GM10847 (cell line): Measurements from ENCODE around the gene CDC40.

Experiments
- POLR2A ChIP-seq: IDR thresholded peaks from 2 replicates; pipeline ENCODE4 v1.6.1; 2011; ENCODE audit not compliant: insufficient read length; ENCODE audit errors: extremely low read depth

The CDC40 gene

DNA sequence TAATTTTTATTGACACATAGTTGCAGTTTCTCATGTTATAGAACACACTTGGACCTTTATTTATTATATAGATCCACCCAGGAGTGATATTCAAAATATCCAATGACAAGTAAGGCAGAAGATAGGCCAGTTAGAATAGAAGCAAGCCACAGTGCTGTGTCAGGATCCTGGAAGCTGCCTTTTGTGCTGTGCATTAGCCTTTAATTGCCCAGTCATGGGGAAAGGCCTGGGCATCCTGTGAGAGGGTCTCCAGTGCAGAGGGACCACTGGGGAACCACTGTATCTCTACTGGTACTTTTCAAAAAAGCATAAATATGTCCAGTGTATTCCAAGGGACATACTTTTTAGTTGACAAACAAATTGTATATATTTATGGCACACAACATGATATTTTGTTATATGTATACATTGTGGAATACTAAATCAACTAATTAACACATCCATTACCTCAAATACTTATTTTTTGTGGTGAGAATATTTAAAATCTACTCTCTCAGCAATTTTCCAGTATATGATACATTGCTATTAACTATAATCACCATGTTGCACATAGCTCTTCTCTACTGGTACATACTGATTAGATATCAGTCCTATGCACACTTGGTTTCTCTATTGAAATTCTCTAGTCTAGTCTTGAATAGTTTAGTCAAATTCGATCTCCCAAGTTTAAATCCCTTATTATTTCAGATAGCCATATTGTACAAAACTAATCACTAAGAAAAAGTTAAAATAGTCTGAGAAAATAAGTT, 59.5 kb downstream of the CDC40 start:
- no peak for TF ChIP-seq POLR2A

DNA sequence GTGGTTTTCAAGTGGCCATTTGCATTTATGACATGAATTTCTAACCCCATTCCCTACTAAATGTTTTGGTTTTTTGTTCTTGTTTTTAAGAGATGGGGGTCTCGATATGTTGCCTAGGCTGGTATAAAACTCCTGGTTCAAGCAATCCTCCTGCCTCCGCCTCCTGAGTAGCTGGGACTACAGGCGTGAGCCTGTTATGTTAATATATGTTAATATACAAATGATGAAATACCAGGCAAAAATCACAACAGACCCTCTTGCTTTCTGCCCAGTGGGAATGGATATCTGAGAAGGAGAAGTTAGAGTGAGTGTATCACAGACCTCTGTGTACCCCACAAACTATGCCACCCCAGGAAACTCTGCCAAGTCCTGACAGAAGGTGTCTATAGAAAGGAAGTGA, 66.2 kb downstream of the CDC40 start:
- TF ChIP-seq POLR2A: no peak

DNA sequence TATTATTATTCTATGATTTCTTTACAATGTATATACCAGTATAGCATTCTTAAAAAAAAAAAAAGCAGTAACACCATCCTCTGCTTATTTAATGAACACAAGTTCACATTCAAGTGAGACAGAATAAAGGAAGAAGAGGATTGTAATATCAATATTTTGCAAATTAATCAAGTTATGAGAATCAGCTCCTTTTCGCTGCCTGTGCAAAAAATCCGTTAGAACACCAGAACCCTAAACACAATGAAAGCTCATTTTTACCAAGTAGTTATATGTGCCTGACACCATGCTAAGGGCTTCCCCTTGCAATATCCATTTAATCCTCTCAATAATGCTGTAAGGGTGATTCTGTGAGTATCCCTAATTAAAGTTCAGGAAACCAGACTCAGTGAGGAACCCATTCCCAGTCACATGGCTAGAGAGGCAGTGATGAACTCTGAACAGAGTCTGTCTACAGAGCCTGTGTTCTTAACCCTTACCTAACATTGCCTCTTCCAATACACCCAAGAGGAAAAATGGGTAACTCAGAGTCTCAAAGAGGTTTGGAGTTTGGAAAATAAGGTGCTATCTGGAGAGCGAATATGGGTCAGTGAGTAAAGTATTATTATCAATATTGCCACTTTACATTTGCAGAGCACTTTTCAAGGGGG, 66.8 kb downstream of the CDC40 start:
- TF ChIP-seq POLR2A: no peak

DNA sequence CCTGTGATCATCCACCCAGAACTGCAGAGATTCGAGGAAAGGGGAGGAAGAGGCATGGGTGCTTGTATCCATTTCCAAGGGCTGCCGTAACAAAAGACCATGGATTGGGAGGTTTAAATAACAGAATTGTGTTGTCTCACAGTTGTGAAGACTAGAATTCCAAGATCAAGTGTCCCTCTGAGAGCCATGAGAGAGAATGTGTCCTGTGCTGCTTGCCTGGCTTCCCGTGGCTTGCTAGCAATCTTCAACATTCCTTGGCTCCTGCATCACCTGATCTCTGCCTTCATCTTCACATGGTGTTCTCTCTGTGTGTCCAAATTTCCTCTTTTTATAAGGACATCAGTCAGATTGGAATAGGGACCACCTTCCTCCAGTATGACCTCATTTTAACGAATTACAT, 69.8 kb downstream of the CDC40 start:
- no peak for TF ChIP-seq POLR2A

DNA sequence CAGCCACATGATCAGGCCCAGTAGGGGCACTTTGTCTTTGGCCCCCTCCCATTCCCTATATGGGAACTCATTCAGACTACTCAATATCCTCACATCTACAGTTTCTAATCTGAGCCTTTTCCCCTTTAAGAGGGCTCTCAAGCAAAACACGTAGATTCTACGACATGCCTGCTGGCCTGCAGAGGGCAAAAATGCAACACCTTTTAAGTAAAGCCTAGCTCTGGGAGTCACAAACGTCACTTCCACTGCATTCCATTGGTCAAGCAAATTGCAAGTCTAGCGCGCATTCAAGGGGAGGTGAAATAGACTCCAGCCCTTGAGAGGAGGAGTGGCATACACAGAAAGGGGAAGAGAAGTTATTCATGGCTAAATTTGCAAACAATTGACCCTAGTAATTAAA, 70.6 kb downstream of the CDC40 start:
- TF ChIP-seq POLR2A: no peak

DNA sequence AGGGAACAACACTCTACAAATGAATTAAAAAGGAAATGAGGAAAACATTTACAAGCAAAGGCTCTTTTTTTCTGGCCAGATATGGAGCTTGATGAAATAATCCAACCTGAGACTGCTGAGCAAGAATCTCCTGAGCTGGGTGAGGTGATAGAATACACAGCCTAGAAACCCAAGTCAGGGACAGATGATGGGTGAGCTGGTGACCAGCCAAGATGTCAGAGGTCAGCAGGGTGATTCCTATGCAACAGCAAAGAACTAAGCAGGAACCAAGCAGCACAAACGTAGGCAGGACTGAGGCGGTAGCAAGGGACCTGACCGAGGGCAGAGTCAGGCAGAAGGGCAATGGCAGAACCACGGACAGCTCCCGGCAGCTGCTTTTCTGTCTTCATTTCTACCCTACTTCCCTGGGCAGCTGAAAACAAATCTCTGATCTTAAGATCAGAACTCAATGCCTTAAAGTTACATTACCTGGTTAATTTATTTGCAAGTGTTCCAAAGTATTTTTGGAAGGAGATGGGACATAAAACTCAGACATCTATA, 75.1 kb downstream of the CDC40 start:
- no peak for TF ChIP-seq POLR2A

DNA sequence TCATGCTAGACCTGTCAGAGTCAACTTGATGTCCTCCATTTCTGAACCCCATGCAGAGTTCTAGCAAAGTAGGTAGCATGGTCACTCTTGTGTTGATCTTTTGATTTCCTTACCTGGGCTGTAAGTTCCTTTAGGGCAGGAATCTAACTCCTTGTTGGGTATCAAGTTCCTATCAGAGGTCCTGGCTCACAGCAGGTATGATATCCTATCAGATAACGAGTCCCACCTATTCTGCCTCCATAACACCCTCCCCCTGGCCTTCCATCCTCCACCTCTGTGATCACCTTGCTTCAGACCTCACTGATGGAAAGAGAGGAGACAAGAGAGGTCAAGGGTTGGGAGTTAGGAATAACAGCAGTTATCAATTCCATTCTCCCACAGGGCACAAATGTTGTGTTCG, 76.1 kb downstream of the CDC40 start:
- TF ChIP-seq POLR2A: no peak

DNA sequence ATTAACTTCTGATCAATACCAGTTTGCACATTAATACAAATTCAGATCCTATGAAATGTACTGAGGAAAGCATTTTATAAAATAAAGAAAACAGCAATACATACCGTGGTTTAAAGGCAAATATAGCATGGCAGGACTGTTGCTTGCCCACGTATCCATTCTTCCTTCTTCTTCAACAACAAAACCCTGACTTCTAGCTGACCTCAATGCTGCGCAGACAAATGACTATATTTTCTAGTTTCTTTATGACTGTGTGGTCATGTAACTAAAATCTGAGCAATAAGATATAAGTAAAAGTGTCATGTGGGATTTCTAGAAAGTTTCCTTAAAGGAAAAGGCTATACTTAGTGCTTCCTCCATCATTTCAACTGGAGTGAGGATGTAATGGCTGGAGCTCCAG, 85.0 kb downstream of the CDC40 start:
- TF ChIP-seq POLR2A: no peak

DNA sequence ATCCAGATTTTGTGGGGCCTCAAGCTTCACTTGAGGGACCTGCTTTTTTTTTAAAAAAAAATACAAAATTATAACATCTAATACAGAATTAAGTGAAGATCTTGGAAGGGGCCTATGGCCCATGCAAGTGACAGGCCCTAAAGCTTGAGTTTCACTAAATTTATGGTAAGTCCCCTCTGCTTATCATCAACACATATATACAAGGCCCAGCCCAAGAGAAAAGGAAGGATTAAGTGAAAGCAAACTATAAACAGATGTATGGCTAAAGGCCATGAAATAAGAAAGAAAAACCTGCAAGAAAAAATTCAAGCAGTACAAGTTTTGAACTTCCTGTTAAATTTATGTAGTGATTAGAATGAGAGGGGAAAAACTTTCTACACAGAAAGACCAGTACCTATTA, 86.8 kb downstream of the CDC40 start:
- no peak for TF ChIP-seq POLR2A

DNA sequence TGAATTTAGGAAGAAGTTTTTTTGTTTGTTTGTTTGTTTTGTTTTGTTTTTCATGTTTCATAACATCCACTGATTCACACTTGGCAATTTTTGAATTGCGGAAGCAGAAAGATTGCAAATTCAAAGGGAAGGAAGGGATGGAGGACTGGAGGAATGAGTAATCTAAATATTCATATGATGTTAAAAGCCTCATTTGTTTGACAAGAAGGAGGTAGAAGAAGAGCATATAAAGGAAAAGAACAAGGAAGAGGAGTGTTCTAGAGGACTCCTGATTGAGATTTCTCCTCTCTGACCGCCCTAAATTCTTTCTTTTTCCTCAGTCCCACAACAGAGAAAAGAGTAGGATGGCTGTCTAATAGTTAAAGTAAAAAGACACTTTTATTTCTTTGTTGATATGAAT, 89.4 kb downstream of the CDC40 start:
- TF ChIP-seq POLR2A: no peak

DNA sequence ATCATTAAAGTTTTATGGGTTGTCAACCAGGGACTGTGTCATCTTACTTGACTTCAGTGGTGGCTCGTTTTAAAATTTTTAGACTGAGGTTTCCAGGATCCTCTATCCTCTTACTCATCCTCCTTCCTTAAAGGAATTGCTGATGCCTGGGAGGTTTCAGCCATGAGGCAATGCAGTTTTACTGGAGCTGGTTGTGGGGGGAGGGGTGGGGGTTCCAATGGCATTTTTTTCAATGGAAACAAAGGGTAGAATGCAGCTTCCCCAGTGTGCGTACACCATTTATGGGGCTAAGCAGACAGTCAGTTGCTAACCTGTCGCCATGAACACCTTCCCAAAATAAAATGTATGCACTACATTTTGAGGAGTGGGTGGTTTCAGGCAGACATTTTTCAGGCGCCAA, 89.9 kb downstream of the CDC40 start:
- TF ChIP-seq POLR2A: no peak

DNA sequence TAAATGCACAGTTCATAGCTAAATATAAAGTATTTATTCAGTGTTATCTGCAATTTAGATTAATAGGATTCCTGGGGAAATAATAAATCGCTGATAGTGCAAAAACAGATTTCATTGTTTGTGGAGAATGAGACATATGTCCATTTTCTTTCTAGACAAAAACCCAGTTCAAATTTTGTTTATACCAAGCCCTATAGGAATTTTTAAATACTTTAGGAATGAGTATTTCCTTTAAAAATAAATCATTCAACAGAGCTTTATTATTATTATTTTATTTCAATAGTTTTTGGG, 91.5 kb downstream of the CDC40 start:
- no peak for TF ChIP-seq POLR2A

DNA sequence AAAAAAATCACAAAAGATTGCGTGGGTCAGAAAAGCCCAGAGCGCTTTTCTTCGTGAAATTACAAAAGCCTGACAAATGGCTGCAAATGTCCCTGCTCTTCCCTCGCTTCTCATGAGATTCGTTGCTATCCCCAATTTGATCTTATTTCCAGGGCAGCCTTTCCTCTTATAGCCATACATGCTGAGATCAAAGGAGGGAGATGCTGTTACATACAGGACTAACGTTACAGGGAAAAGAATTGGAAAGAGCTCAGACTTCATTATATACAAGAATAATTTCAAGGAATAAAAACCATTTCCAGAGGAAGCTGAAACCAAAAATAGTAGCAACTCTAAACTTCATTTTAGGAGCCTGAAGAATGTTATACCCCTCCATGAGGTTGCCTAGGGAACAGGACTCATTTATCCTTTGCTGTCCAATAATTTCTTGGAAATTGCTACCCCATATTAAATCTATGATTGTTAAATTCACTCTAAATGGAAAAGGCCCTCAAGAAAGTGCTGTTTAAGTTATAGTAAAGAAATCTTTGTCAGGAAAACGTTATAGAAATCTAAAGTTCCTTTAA, 97.0 kb downstream of the CDC40 start:
- TF ChIP-seq POLR2A: no peak
